H1 (cell line): Measurements from ENCODE around the gene CD163. TPM values are rescaled to one million over a fixed set of nuclear protein-coding genes. Genes with fewer than 3 reads are reported as not detected.

Experiments used
- CTCF ChIA-PET: fragments of 300-600 bp; sonication (Branson Sonifier 250); formaldehyde crosslinking; loops from one replicate; lab custom pipeline; 2021; ENCODE audit not compliant: partially characterized antibody; lab: Charles Lee
- POLR2A ChIA-PET: fragments of 300-600 bp; sonication (Branson Sonifier 250); formaldehyde crosslinking; loops from one replicate; lab custom pipeline; 2021; ENCODE audit warnings: inconsistent platforms; ENCODE audit not compliant: partially characterized antibody; lab: Charles Lee
- DNase-seq, 2 experiments: peaks; one replicate each; pipeline versions ENCODE4 v3.0.0 to v3.0.0-alpha.2; 2010 to 2022; ENCODE audit warnings: low spot score in 2 of 2, low read depth in 1 of 2, mixed read lengths in 1 of 2
- FAIRE-seq: peaks from 2 replicates; lab custom pipeline; 2011; peaks lifted over from hg19 to GRCh38; lab: Jason Lieb, UNC
- H2AFZ ChIP-seq: 2 replicates; pipeline ENCODE4 v1.8.1; 2012; ENCODE audit warnings: low read length, inconsistent platforms
- H2AK5ac ChIP-seq: 2 replicates; pipeline ENCODE4 v1.6.1; 2013; ENCODE audit warnings: low read depth, low read length
- H2BK120ac ChIP-seq: replicated peaks from 2 replicates; pipeline ENCODE3; 2013; ENCODE audit warnings: low read depth, low read length, inconsistent platforms
- H2BK12ac ChIP-seq: 2 replicates; pipeline ENCODE4 v1.6.1; 2013; ENCODE audit warnings: low read depth, low read length
- H2BK15ac ChIP-seq: 2 replicates; pipeline ENCODE4 v1.6.1; 2013; ENCODE audit warnings: low read length
- H2BK20ac ChIP-seq: 2 replicates; pipeline ENCODE4 v1.6.1; 2013; ENCODE audit warnings: low read length
- H2BK5ac ChIP-seq: 2 replicates; pipeline ENCODE4 v1.6.1; 2013; ENCODE audit warnings: low read depth, low read length
- H3K14ac ChIP-seq: 2 replicates; pipeline ENCODE4 v1.6.1; 2013; ENCODE audit warnings: inconsistent platforms; ENCODE audit not compliant: insufficient read length
- H3K18ac ChIP-seq: 2 replicates; pipeline ENCODE4 v1.6.1; 2013; ENCODE audit warnings: low read length; ENCODE audit errors: extremely low read depth
- H3K23ac ChIP-seq: 2 replicates; pipeline ENCODE4 v1.6.1; 2013; ENCODE audit warnings: inconsistent platforms; ENCODE audit not compliant: insufficient read length
- H3K23me2 ChIP-seq: 2 replicates; pipeline ENCODE4 v1.6.1; 2013; ENCODE audit warnings: low read depth, low read length
- H3K27ac ChIP-seq: 2 replicates; pipeline ENCODE4 v1.6.1; 2011; ENCODE audit warnings: low read depth, low read length, inconsistent platforms
- H3K27me3 ChIP-seq, 4 experiments: replicated peaks in 1 of 4; 1 replicate in 1 of 4; 2 replicates in 3 of 4; pipeline versions ENCODE4 v1.6.1 to v1.8.1; 2011 to 2013; ENCODE audit warnings: low read length in 3 of 4, mild to moderate bottlenecking in 3 of 4, inconsistent platforms in 2 of 4, mixed read lengths in 2 of 4, moderate library complexity in 1 of 4; ENCODE audit not compliant: control insufficient read depth in 3 of 4, insufficient read depth in 3 of 4; ENCODE audit errors: extremely low read depth in 1 of 4
- H3K36me3 ChIP-seq, 4 experiments: 2 replicates each; pipeline versions ENCODE4 v1.6.1 to v1.8.1; 2011 to 2013; ENCODE audit warnings: mild to moderate bottlenecking in 4 of 4, low read length in 3 of 4, moderate library complexity in 2 of 4, control low read depth in 1 of 4, inconsistent platforms in 1 of 4; ENCODE audit not compliant: insufficient read depth in 4 of 4, control insufficient read depth in 2 of 4
- H3K4ac ChIP-seq: replicated peaks from 2 replicates; pipeline ENCODE3; 2013; ENCODE audit warnings: low read length, low read depth, mixed read lengths, inconsistent platforms; ENCODE audit not compliant: insufficient read length
- H3K4me1 ChIP-seq, 4 experiments: replicated peaks in 1 of 4; 1 replicate in 1 of 4; 2 replicates in 3 of 4; pipeline versions ENCODE4 v1.6.1 to v1.8.1; 2011 to 2013; ENCODE audit warnings: low read length in 3 of 4, inconsistent platforms in 2 of 4, mixed read lengths in 1 of 4; ENCODE audit not compliant: insufficient read depth in 4 of 4, control insufficient read depth in 3 of 4
- H3K4me2 ChIP-seq, 2 experiments: 2 replicates each; pipeline versions ENCODE4 v1.6.1 to v1.8.1; 2011 to 2013; ENCODE audit warnings: low read depth in 2 of 2, low read length in 2 of 2, control low read depth in 1 of 2, inconsistent platforms in 1 of 2, mild to moderate bottlenecking in 1 of 2; ENCODE audit not compliant: insufficient read depth in 1 of 2
- H3K4me3 ChIP-seq, 4 experiments: fragments of 200-600, 300-600 bp in 1 of 4; sonication (generic), shearing (Covaris generic), sonication (Bioruptor Twin) in 1 of 4; 2 replicates each; pipeline versions ENCODE4 v1.5.1 to v1.8.1; 2011 to 2016; ENCODE audit warnings: low read length in 4 of 4, low read depth in 3 of 4, control low read depth in 2 of 4, inconsistent platforms in 2 of 4, mild to moderate bottlenecking in 2 of 4, mixed read lengths in 1 of 4, moderate library complexity in 1 of 4; ENCODE audit not compliant: insufficient read depth in 2 of 4; ENCODE audit errors: extremely low read depth in 1 of 4
- H3K56ac ChIP-seq: replicated peaks from 2 replicates; pipeline ENCODE3; 2013; ENCODE audit warnings: low read depth, mild to moderate bottlenecking, mixed read lengths, low read length, inconsistent platforms; ENCODE audit not compliant: insufficient read length
- H3K79me1 ChIP-seq: 2 replicates; pipeline ENCODE4 v1.6.1; 2013; ENCODE audit warnings: low read depth, low read length, control low read depth
- H3K79me2 ChIP-seq, 2 experiments: 2 replicates each; pipeline versions ENCODE4 v1.6.1 to v1.8.1; 2012 to 2013; ENCODE audit warnings: low read length in 2 of 2, mild to moderate bottlenecking in 2 of 2, inconsistent platforms in 1 of 2; ENCODE audit not compliant: insufficient read depth in 2 of 2, control insufficient read depth in 1 of 2
- H3K9ac ChIP-seq, 4 experiments: replicated peaks in 1 of 4; 1 replicate in 1 of 4; 2 replicates in 3 of 4; pipeline versions ENCODE4 v1.6.1 to v1.8.1; 2011 to 2013; ENCODE audit warnings: low read depth in 3 of 4, low read length in 3 of 4, control low read depth in 2 of 4, mild to moderate bottlenecking in 2 of 4, moderate library complexity in 2 of 4, inconsistent platforms in 1 of 4; ENCODE audit errors: extremely low read depth in 1 of 4
- H3K9me3 ChIP-seq, 2 experiments: 2 replicates each; pipeline versions ENCODE4 v1.6.1 to v1.8.1; 2012 to 2013; ENCODE audit warnings: mild to moderate bottlenecking in 2 of 2, moderate library complexity in 2 of 2, control low read depth in 1 of 2, inconsistent platforms in 1 of 2, low read depth in 1 of 2, low read length in 1 of 2, mixed read lengths in 1 of 2; ENCODE audit not compliant: insufficient read depth in 2 of 2
- H4K20me1 ChIP-seq, 2 experiments: replicated peaks in 1 of 2; 2 replicates each; pipeline versions ENCODE3 to v1.8.1; 2011 to 2013; ENCODE audit warnings: inconsistent platforms in 2 of 2, low read length in 2 of 2, mild to moderate bottlenecking in 1 of 2; ENCODE audit not compliant: insufficient read depth in 2 of 2, control insufficient read depth in 1 of 2
- H4K5ac ChIP-seq: 2 replicates; pipeline ENCODE4 v1.6.1; 2013; ENCODE audit warnings: low read length, low read depth, mixed read lengths, inconsistent platforms; ENCODE audit not compliant: insufficient read length
- H4K8ac ChIP-seq: 2 replicates; pipeline ENCODE4 v1.8.0; 2013; ENCODE audit warnings: mild to moderate bottlenecking, moderate library complexity, low read length, inconsistent platforms; ENCODE audit not compliant: insufficient read depth; ENCODE audit errors: extremely low read depth
- H4K91ac ChIP-seq: replicated peaks from 2 replicates; pipeline ENCODE3; 2013; ENCODE audit warnings: low read length, mixed read lengths, inconsistent platforms; ENCODE audit not compliant: insufficient read length
- MAFK ChIP-seq: IDR thresholded peaks from 2 replicates; pipeline ENCODE4 v1.6.1; 2012; ENCODE audit warnings: low read depth, mild to moderate bottlenecking, improper control_type of control experiment, low read length
- WGBS, 2 experiments: shearing (Covaris generic) in 1 of 2; methylation state at CpG; one replicate each; pipeline versions ENCODE4 v1.1.6 to v1.1.7; 2013 to 2015; ENCODE audit warnings: low lambda C conversion rate in 2 of 2, mixed read lengths in 2 of 2, inconsistent platforms in 1 of 2, low coverage in 1 of 2, missing lambda C conversion rate in 1 of 2; ENCODE audit not compliant: insufficient replicate concordance in 2 of 2, insufficient coverage in 1 of 2, insufficient read length in 1 of 2; ENCODE audit errors: extremely low coverage in 1 of 2, missing lambda C conversion rate in 1 of 2; 5-methylcytosine and 5-hydroxymethylcytosine counted together
- polyA plus RNA-seq, 7 experiments: library from polyadenylated mRNA; depleted of rRNA in 3 of 7; stranded (reverse) in 5 of 7; unstranded in 2 of 7; fragments of >200 nt in 5 of 7; fragments of 200-250 nt in 2 of 7; gene quantifications; 1 replicate in 5 of 7; 2 replicates in 1 of 7; 4 replicates in 1 of 7; pipeline versions ENCODE4 v1.2.1 to v1.2.3, GENCODE V29; 2011 to 2013; ENCODE audit warnings: missing spikeins in 2 of 7, mixed read lengths in 2 of 7
- total RNA-seq: library from RNA; stranded (reverse); fragmentation: NEBNext Ultra II Directional; extraction: Animal tissue kit (Norgen Biotek cat#: 25700); gene quantifications from 2 replicates; pipeline ENCODE4 v1.2.1, GENCODE V29; 2021
- TF ChIP-seq, protein P1 (sequence below): IDR thresholded peaks from 2 replicates; pipeline ENCODE4 v1.6.1; 2011; ENCODE audit warnings: low read depth, mild to moderate bottlenecking, low read length; ENCODE audit not compliant: insufficient read depth
- TF ChIP-seq, protein P2 (sequence below): IDR thresholded peaks from 2 replicates; pipeline ENCODE4 v1.6.1; 2012; ENCODE audit warnings: low read length, inconsistent platforms

CD163 gene
- total and polyA plus RNA-seq, 2 of the 8 experiments (the other 6 are each of a cell fraction or from before 2014, with no cell fraction given) = 0.02 TPM; not detected in 1

DNA sequence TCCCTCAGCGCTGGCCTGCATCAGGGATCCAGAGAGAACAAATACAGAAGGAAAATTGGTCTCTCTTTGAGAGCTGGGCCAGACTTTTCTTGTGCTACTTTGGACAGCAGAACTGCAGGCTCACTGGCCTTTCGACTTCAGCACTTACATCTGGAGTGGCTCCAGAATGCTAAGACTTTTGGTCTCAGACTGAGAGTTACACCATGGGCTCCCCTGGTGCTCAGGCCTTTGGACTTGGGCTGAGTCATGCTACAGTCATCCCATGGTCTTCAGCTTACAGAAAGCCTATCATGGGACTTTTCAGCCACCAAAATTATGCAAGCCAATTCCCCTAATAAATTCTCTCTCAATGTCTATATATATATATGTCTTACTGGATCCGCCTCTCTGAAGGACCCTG is 9.0 kb upstream of the CD163 start:
- WGBS, 2 experiments = 91% methylated on average over 3 of the region's 3 CpGs; no CpG with 5 or more reads in 1 of the 2 experiments
- H3K9me3 ChIP-seq = peaks cover 5 to 15% of the 10 kb centered on the region in 2 experiments; a peak in 3 of 4 replicates
- ChIA-PET POLR2A (interaction anchor here (0.6 kb wide), 1 partner anchor 93 kb away, joined by 3 read pairs; no protein-coding TSS in a partner anchor), CTCF (no interaction called here)
- no peak for DNase-seq
- no peak overlapping the region for H4K5ac ChIP-seq
- H3K23me2 ChIP-seq = no peaks in the 10 kb centered on the region
- no peak overlapping the region for H2BK15ac ChIP-seq
- H3K27ac ChIP-seq = no peak overlapping the region
- 0 out of 2 replicates have a peak, but pooled peaks have one; percentile 9 for TF ChIP-seq MAFK
- TF ChIP-seq, protein P1, sequence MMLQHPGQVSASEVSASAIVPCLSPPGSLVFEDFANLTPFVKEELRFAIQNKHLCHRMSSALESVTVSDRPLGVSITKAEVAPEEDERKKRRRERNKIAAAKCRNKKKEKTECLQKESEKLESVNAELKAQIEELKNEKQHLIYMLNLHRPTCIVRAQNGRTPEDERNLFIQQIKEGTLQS = no peak
- TF ChIP-seq, protein P2, sequence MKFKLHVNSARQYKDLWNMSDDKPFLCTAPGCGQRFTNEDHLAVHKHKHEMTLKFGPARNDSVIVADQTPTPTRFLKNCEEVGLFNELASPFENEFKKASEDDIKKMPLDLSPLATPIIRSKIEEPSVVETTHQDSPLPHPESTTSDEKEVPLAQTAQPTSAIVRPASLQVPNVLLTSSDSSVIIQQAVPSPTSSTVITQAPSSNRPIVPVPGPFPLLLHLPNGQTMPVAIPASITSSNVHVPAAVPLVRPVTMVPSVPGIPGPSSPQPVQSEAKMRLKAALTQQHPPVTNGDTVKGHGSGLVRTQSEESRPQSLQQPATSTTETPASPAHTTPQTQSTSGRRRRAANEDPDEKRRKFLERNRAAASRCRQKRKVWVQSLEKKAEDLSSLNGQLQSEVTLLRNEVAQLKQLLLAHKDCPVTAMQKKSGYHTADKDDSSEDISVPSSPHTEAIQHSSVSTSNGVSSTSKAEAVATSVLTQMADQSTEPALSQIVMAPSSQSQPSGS = no peak
- no peaks in the 10 kb centered on the region for H3K4me1 ChIP-seq
- FAIRE-seq = no peak
- H2BK120ac ChIP-seq = no peak overlapping the region
- H3K23ac ChIP-seq = no peak overlapping the region
- H4K20me1 ChIP-seq = no peaks in the 10 kb centered on the region
- H3K14ac ChIP-seq = no peak overlapping the region
- no peak overlapping the region for H3K56ac ChIP-seq
- H3K36me3 ChIP-seq = peaks cover 0 to 2% (median 0%) of the 10 kb centered on the region in 4 experiments; a peak in 1 of 8 replicates
- no peak overlapping the region for H3K4me3 ChIP-seq
- H3K27me3 ChIP-seq = no peaks in the 10 kb centered on the region
- H3K4ac ChIP-seq = no peak overlapping the region
- no peaks in the 10 kb centered on the region for H3K79me2 ChIP-seq
- no peak overlapping the region for H4K91ac ChIP-seq
- no peak overlapping the region for H3K18ac ChIP-seq
- no peak overlapping the region for H3K9ac ChIP-seq
- no peak overlapping the region for H4K8ac ChIP-seq
- H3K79me1 ChIP-seq = no peaks in the 10 kb centered on the region
- H2AFZ ChIP-seq = 0 out of 2 replicates have a peak overlapping the region, but pooled peaks have one; percentile 51
- H2AK5ac ChIP-seq = no peak overlapping the region
- no peak overlapping the region for H3K4me2 ChIP-seq
- 0 out of 2 replicates have a peak overlapping the region, but pooled peaks have one; percentile 39 for H2BK12ac ChIP-seq
- H2BK5ac ChIP-seq = no peak overlapping the region
- no peak overlapping the region for H2BK20ac ChIP-seq
